DOHH2 (cell line): ENCODE measurements around the gene STX1B.

Experiments used
- H3F3A ChIP-seq: fragments of 200-600 bp; sonication (generic), shearing (Covaris generic); 2 replicates; pipeline ENCODE4 v1.6.0; 2016; ENCODE audit warnings: antibody characterized with exemption, mild to moderate bottlenecking; ENCODE audit not compliant: control insufficient read depth, insufficient read depth
- H3K27ac ChIP-seq: fragments of 200-600 bp; sonication (generic); 2 replicates; pipeline ENCODE4 v1.5.1; 2014; ENCODE audit warnings: low read depth, mild to moderate bottlenecking, low read length, moderate library complexity
- H3K27me3 ChIP-seq: fragments of 200-600 bp; sonication (generic); 2 replicates; pipeline ENCODE4 v1.6.1; 2014; ENCODE audit warnings: mild to moderate bottlenecking, low read length, mixed read lengths; ENCODE audit not compliant: control insufficient read depth
- H3K36me3 ChIP-seq: fragments of 200-600 bp; sonication (generic); 2 replicates; pipeline ENCODE4 v1.6.1; 2014; ENCODE audit warnings: mild to moderate bottlenecking, low read length, moderate library complexity, mixed read lengths; ENCODE audit not compliant: control insufficient read depth
- H3K4me1 ChIP-seq: fragments of 200-600 bp; sonication (generic); 2 replicates; pipeline ENCODE4 v1.6.1; 2014; ENCODE audit warnings: mild to moderate bottlenecking, low read length, mixed read lengths; ENCODE audit not compliant: control insufficient read depth
- H3K4me2 ChIP-seq: fragments of 200-600 bp; sonication (generic); 2 replicates; pipeline ENCODE4 v1.6.0; 2014; ENCODE audit warnings: mild to moderate bottlenecking, low read length, moderate library complexity
- H3K4me3 ChIP-seq: fragments of 200-600 bp; sonication (generic); 2 replicates; pipeline ENCODE4 v1.5.1; 2014; ENCODE audit warnings: mild to moderate bottlenecking, low read length, mixed read lengths
- H3K79me2 ChIP-seq: fragments of 200-600 bp; sonication (generic); 2 replicates; pipeline ENCODE4 v1.6.1; 2014; ENCODE audit warnings: mild to moderate bottlenecking, low read length, mixed read lengths; ENCODE audit not compliant: control insufficient read depth
- H3K9me2 ChIP-seq: fragments of 200-600 bp; sonication (generic); replicated peaks from 2 replicates; pipeline ENCODE4 v1.6.1; 2014; ENCODE audit warnings: mild to moderate bottlenecking, low read length, mixed read lengths; ENCODE audit not compliant: control insufficient read depth
- H3K9me3 ChIP-seq: fragments of 200-600 bp; sonication (generic); 2 replicates; pipeline ENCODE4 v1.6.1; 2014; ENCODE audit warnings: antibody characterized with exemption, low read length, mixed read lengths; ENCODE audit not compliant: control insufficient read depth, insufficient read depth
- H4K20me1 ChIP-seq: fragments of 200-600 bp; sonication (generic); 2 replicates; pipeline ENCODE4 v1.6.0; 2014; ENCODE audit warnings: low read depth, mild to moderate bottlenecking, antibody characterized with exemption, low read length, moderate library complexity; ENCODE audit not compliant: control insufficient read depth, insufficient read depth
- EZH2phosphoT487 ChIP-seq: fragments of 200-600 bp; sonication (generic); IDR thresholded peaks from 2 replicates; pipeline ENCODE4 v1.6.1; 2017; ENCODE audit warnings: borderline replicate concordance, mild to moderate bottlenecking, antibody characterized with exemption, low read length, moderate library complexity, mixed read lengths
- TF ChIP-seq, protein P1 (sequence below): fragments of 200-600 bp; sonication (generic); IDR thresholded peaks from one replicate; pipeline ENCODE4 v1.5.1; 2014; ENCODE audit warnings: antibody characterized with exemption, mild to moderate bottlenecking, low read depth, low read length; ENCODE audit not compliant: poor library complexity, severe bottlenecking

STX1B gene

DNA sequence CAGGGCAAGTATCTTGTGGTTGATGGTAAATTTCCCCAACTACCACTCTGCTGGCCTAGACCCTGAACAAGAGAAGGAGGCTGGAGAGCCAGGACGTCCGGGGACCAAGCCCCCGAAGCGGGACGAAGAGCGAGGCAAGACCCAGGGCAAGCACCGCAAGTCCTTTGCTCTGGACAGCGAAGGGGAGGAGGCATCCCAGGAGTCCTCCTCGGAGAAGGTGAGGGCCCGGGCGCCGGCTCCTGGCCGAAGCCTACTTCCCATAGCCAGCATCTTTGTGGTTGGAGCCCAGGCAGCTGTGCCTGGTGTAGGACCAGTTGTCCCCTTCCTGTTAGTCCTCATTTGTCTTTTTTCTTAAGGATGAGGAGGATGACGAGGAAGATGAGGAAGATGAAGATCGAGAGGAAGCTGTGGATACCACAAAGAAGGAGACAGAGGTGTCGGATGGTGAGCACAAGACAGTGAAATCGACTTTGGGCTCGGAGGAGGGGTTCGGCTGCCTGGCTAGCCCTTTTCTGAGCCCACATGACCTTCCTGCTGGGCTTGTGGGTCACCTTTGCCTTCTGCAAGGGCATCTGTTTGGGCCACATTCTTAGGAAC, 41.1 kb downstream of the STX1B start:
- TF ChIP-seq EZH2phosphoT487, result no peak
- TF ChIP-seq, protein P1, sequence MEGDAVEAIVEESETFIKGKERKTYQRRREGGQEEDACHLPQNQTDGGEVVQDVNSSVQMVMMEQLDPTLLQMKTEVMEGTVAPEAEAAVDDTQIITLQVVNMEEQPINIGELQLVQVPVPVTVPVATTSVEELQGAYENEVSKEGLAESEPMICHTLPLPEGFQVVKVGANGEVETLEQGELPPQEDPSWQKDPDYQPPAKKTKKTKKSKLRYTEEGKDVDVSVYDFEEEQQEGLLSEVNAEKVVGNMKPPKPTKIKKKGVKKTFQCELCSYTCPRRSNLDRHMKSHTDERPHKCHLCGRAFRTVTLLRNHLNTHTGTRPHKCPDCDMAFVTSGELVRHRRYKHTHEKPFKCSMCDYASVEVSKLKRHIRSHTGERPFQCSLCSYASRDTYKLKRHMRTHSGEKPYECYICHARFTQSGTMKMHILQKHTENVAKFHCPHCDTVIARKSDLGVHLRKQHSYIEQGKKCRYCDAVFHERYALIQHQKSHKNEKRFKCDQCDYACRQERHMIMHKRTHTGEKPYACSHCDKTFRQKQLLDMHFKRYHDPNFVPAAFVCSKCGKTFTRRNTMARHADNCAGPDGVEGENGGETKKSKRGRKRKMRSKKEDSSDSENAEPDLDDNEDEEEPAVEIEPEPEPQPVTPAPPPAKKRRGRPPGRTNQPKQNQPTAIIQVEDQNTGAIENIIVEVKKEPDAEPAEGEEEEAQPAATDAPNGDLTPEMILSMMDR, result no peak
- Histone ChIP-seq H3K27me3 (no peaks in the 10 kb centered on the region), H3K4me1 (no peaks in the 10 kb centered on the region), H3K9me3 (no peaks in the 10 kb centered on the region), H3K4me3 (no peak overlapping the region), H3K9me2 (no peaks in the 10 kb centered on the region), H3K36me3 (peaks cover 79% of the 10 kb centered on the region), H3F3A (no peaks in the 10 kb centered on the region), H3K27ac (no peak overlapping the region), H3K4me2 (no peak overlapping the region), H3K79me2 (no peaks in the 10 kb centered on the region), H4K20me1 (no peaks in the 10 kb centered on the region)

DNA sequence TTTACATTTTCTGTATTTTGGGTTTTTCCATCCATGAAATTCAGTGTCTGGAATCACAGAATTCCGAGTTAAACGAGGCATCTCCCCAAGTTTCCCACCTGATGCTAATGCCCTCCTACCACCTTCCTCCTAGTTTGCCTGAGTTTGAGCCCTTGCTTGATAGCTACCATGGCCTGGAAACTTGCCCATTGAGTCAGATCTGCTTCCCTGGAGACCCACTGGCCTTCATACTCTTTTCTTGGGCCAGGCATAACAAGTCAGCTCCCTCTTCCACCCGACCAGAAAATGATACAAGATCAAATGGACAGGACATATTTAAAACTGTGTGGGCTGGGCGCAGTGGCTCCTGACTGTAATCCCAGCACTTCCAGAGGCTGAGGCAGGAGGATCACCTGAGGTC, 42.6 kb downstream of the STX1B start:
- Histone ChIP-seq H4K20me1 (no peaks in the 10 kb centered on the region), H3K4me3 (no peak overlapping the region), H3K27ac (no peak overlapping the region), H3K27me3 (no peaks in the 10 kb centered on the region), H3K4me2 (no peak overlapping the region), H3K9me3 (no peaks in the 10 kb centered on the region), H3K36me3 (peaks cover 76% of the 10 kb centered on the region), H3K9me2 (no peaks in the 10 kb centered on the region), H3K79me2 (peaks cover 3% of the 10 kb centered on the region; the same call in 1 of the 2 replicates), H3K4me1 (no peaks in the 10 kb centered on the region), H3F3A (no peaks in the 10 kb centered on the region)
- TF ChIP-seq, protein P1, result no peak
- no peak for TF ChIP-seq EZH2phosphoT487

DNA sequence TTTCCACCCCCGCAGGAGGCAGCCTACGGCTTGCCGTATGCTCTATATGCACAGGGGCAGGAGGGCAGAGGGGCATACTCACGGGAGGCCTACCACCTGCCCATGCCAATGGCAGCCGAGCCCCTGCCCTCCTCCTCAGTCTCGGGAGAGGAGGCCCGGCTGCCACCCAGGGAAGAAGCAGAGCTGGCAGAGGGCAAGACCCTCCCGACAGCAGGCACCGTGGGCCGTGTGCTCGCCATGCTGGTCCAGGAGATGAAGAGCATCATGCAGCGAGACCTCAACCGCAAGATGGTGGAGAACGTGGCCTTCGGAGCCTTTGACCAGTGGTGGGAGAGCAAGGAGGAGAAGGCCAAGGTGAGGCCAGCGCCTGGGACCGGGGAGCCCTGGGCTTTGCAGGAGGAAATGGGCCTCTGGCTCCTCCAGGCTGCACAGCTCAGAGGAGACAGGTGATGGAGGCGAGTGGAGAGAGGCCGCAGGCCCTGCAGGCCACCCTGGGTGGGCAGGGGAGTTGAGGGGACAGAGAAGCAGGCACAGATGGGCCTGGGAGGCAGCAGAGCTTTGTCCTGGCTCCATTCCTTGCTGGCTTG, 44.3 kb downstream of the STX1B start:
- no peaks in the 10 kb centered on the region for H3K9me3 ChIP-seq
- H3K27me3 ChIP-seq, result no peaks in the 10 kb centered on the region
- H4K20me1 ChIP-seq, result no peaks in the 10 kb centered on the region
- no peaks in the 10 kb centered on the region for H3K9me2 ChIP-seq
- no peaks in the 10 kb centered on the region for H3K4me1 ChIP-seq
- H3K4me2 ChIP-seq, result no peak overlapping the region
- TF ChIP-seq EZH2phosphoT487, result no peak
- TF ChIP-seq, protein P1, result no peak
- H3K4me3 ChIP-seq, result no peak overlapping the region
- H3K27ac ChIP-seq, result no peak overlapping the region
- peaks cover 79% of the 10 kb centered on the region for H3K36me3 ChIP-seq
- peaks cover 7% of the 10 kb centered on the region for H3K79me2 ChIP-seq
- H3F3A ChIP-seq, result no peaks in the 10 kb centered on the region
